SK-N-SH treated with all-trans-retinoic acid at 6 μM for 48 hours (cell line): ENCODE data around the gene ECE1.
A peak's percentile ranks its signal among the peaks of the same experiment; 100 is the strongest.

Experiments
- ATAC-seq: fragments of 200-7000 bp; cut with Tn5 transposase; 3 replicates; pipeline ENCODE4 v1.9.1; 2020; ENCODE audit warnings: mild to moderate bottlenecking, moderate library complexity
- BACH2 ChIP-seq: fragments of 250-450 bp; sonication (Bioruptor Pico); IDR thresholded peaks from 2 replicates; pipeline ENCODE4 v1.9.0; 2021; ENCODE audit warnings: mild to moderate bottlenecking, borderline replicate concordance
- CSDC2 ChIP-seq: fragments of 250-450 bp; sonication (Bioruptor Pico); IDR thresholded peaks from 2 replicates; pipeline ENCODE4 v1.5.0; 2020; ENCODE audit warnings: mild to moderate bottlenecking, moderate library complexity
- ESRRG ChIP-seq: fragments of 250-450 bp; sonication (Bioruptor Pico); IDR thresholded peaks from 2 replicates; pipeline ENCODE4 v1.6.1; 2021; ENCODE audit warnings: mild to moderate bottlenecking
- GLIS3 ChIP-seq: fragments of 250-450 bp; sonication (Bioruptor Pico); IDR thresholded peaks from 2 replicates; pipeline ENCODE4 v1.5.0; 2020; ENCODE audit warnings: mild to moderate bottlenecking, moderate library complexity
- ISL1 ChIP-seq: fragments of 250-450 bp; sonication (Bioruptor Pico); IDR thresholded peaks from 2 replicates; pipeline ENCODE4 v2.1.2; 2022; ENCODE audit warnings: mild to moderate bottlenecking, moderate library complexity
- OSR1 ChIP-seq: fragments of 250-450 bp; sonication (Bioruptor Pico); IDR thresholded peaks from 2 replicates; pipeline ENCODE4 v1.8.0; 2022; ENCODE audit warnings: moderate library complexity, mild to moderate bottlenecking, inconsistent platforms
- POU6F1 ChIP-seq: fragments of 250-450 bp; sonication (Bioruptor Pico); IDR thresholded peaks from 2 replicates; pipeline ENCODE4 v1.8.0; 2021; ENCODE audit warnings: low read depth, mild to moderate bottlenecking, moderate library complexity, borderline replicate concordance
- PPARA ChIP-seq: fragments of 250-450 bp; sonication (Bioruptor Pico); IDR thresholded peaks from 2 replicates; pipeline ENCODE4 v1.5.0; 2020; ENCODE audit warnings: mild to moderate bottlenecking, borderline replicate concordance
- SNAI2 ChIP-seq: fragments of 250-450 bp; sonication (Bioruptor Pico); IDR thresholded peaks from 2 replicates; pipeline ENCODE4 v1.5.0; 2020; ENCODE audit warnings: mild to moderate bottlenecking, moderate library complexity
- TCF4 ChIP-seq: fragments of 250-450 bp; sonication (Bioruptor Pico); IDR thresholded peaks from 2 replicates; pipeline ENCODE4 v1.8.0; 2021; ENCODE audit warnings: mild to moderate bottlenecking, moderate library complexity, borderline replicate concordance
- TOX ChIP-seq: fragments of 250-450 bp; sonication (Bioruptor Pico); IDR thresholded peaks from 2 replicates; pipeline ENCODE4 v1.8.0; 2021; ENCODE audit warnings: mild to moderate bottlenecking, moderate library complexity, borderline replicate concordance
- TSHZ2 ChIP-seq: fragments of 250-450 bp; sonication (Bioruptor Pico); IDR thresholded peaks from 2 replicates; pipeline ENCODE4 v1.5.0; 2020; ENCODE audit warnings: mild to moderate bottlenecking, moderate library complexity
- ZC3H10 ChIP-seq: fragments of 250-450 bp; sonication (Bioruptor Pico); IDR thresholded peaks from 2 replicates; pipeline ENCODE4 v1.5.1; 2021; ENCODE audit warnings: mild to moderate bottlenecking, moderate library complexity
- ZFP3 ChIP-seq: fragments of 250-450 bp; sonication (Bioruptor Pico); IDR thresholded peaks from 2 replicates; pipeline ENCODE4 v1.5.0; 2020; ENCODE audit warnings: mild to moderate bottlenecking, moderate library complexity
- ZFP30 ChIP-seq: fragments of 450-650 bp; formaldehyde crosslinking; IDR thresholded peaks from 2 replicates; pipeline ENCODE4 v1.5.0; 2022; ENCODE audit warnings: mild to moderate bottlenecking, moderate library complexity
- ZNF565 ChIP-seq: fragments of 450-650 bp; formaldehyde crosslinking; conservative IDR thresholded peaks from 2 replicates; pipeline ENCODE4 v1.5.0; 2020; ENCODE audit warnings: low read depth, mild to moderate bottlenecking, moderate library complexity
- ZNF70 ChIP-seq: fragments of 450-650 bp; formaldehyde crosslinking; IDR thresholded peaks from 2 replicates; pipeline ENCODE4 v1.5.0; 2020; ENCODE audit warnings: mild to moderate bottlenecking, moderate library complexity
- ZNF8 ChIP-seq: fragments of 450-650 bp; formaldehyde crosslinking; IDR thresholded peaks from 2 replicates; pipeline ENCODE4 v1.5.0; 2020; ENCODE audit warnings: mild to moderate bottlenecking, moderate library complexity
- TF ChIP-seq, protein P1 (sequence below): fragments of 250-450 bp; sonication (Bioruptor Pico); IDR thresholded peaks from 2 replicates; pipeline ENCODE4 v1.5.1; 2021; ENCODE audit warnings: mild to moderate bottlenecking, moderate library complexity
- TF ChIP-seq, protein P2 (sequence below): fragments of 250-450 bp; sonication (Bioruptor Pico); IDR thresholded peaks from 2 replicates; pipeline ENCODE4 v1.5.1; 2020; ENCODE audit warnings: low read depth, mild to moderate bottlenecking, moderate library complexity

The ECE1 gene

DNA sequence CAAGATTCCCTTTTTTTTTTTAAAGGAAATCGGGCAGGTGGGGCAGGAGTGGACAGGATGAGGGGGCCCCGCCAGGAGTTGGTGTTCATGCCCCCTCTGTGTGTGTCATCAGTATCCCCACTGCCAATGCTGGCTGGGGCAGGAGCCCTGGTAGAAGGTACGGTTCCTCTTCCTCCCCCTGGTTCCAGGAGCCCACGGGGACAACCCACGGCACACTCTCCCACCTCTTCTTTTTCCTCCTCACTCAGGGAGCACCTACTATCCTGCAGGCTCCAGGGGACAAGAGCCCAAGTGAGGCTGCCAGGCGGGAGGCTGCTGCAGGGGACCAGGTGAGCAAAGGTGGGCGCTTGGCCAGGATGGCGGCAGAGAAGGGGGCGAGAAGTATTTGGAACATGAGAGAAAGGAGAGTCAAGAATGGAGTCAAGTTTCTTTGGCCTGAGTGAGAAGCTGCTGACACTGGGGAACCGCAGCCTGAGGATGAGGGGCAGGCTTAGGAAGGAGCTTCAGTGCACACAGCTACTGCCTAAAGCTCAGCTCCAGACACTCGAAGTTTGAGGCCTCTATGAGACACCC, 26.5 kb downstream of the ECE1 start:
- TF ChIP-seq ZFP3 (CRISPR knock-in tag) (no peak), SNAI2 (no peak), ISL1 (CRISPR knock-in tag) (no peak), BACH2 (CRISPR knock-in tag) (no peak), ZNF565 (no peak), PPARA (CRISPR knock-in tag) (no peak)
- TF ChIP-seq, all 23 proteins: peak for 0

GRCh38 chr1:21263052-21263429, 27.2 kb downstream of the ECE1 start:
- TF ChIP-seq ZFP30 (CRISPR knock-in tag) (no peak), ZC3H10 (CRISPR knock-in tag) (no peak), OSR1 (no peak)
- ATAC-seq = no peak

More for the DNA sequence above, 26.5 kb downstream of the ECE1 start:
- ATAC-seq = no peak

GRCh38 chr1:21262293-21263051, 27.8 kb downstream of the ECE1 start:
- peak; percentile 25; the same call in 1 of the 2 replicates for TF ChIP-seq ZFP3 (CRISPR knock-in tag)
- no peak for TF ChIP-seq ZNF70 (CRISPR knock-in tag)
- ATAC-seq = peak; percentile 65

DNA sequence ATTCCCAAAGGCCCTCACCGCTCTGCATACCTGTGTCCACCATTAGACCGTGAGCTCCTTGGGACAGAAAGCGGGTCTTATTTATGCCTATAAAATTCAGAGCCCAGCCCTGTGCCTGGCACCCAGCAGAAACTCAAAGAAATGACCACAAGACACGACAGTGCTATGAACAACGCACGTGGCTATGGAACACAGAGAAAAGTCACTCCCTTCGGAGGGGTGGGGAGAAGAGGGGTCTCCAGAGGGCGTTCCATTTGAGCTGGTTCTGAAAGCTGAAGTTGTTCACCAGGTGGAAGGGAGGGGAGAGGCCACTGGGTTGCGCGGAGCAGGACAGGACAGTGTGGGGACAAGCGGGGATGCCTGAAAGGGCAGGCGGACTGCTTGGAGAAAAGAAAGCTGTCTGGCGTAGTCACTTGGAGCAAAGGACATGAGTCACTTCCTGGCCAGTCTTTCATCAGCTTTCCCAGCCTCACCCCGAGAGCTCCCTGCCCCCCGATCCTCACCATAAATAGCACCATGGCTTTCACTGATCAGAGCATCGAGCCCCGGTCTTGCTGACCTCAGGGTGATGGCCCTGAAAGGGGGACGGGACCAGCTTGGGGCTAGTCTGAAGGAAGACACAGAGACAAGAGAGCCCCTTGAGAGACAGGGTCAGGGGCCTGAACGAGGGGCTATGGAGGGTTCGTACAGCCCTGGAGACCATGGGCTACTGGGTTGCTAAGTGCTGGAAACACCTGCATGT, 28.5 kb downstream of the ECE1 start:
- no peak for TF ChIP-seq TSHZ2
- TF ChIP-seq CSDC2 (CRISPR knock-in tag) = no peak
- no peak for TF ChIP-seq ZNF8 (CRISPR knock-in tag)
- TF ChIP-seq TCF4 (CRISPR knock-in tag) = no peak
- TF ChIP-seq POU6F1 = no peak
- TF ChIP-seq, protein P1, sequence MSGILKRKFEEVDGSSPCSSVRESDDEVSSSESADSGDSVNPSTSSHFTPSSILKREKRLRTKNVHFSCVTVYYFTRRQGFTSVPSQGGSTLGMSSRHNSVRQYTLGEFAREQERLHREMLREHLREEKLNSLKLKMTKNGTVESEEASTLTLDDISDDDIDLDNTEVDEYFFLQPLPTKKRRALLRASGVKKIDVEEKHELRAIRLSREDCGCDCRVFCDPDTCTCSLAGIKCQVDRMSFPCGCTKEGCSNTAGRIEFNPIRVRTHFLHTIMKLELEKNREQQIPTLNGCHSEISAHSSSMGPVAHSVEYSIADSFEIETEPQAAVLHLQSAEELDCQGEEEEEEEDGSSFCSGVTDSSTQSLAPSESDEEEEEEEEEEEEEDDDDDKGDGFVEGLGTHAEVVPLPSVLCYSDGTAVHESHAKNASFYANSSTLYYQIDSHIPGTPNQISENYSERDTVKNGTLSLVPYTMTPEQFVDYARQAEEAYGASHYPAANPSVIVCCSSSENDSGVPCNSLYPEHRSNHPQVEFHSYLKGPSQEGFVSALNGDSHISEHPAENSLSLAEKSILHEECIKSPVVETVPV (CRISPR knock-in tag) = no peak
- TF ChIP-seq ZNF565 = no peak
- TF ChIP-seq, protein P2, sequence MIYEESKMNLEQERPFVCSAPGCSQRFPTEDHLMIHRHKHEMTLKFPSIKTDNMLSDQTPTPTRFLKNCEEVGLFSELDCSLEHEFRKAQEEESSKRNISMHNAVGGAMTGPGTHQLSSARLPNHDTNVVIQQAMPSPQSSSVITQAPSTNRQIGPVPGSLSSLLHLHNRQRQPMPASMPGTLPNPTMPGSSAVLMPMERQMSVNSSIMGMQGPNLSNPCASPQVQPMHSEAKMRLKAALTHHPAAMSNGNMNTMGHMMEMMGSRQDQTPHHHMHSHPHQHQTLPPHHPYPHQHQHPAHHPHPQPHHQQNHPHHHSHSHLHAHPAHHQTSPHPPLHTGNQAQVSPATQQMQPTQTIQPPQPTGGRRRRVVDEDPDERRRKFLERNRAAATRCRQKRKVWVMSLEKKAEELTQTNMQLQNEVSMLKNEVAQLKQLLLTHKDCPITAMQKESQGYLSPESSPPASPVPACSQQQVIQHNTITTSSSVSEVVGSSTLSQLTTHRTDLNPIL (CRISPR knock-in tag) = no peak
- no peak for TF ChIP-seq OSR1
- no peak for TF ChIP-seq ZNF70 (CRISPR knock-in tag)
- TF ChIP-seq, all 23 proteins: peak for 0

DNA sequence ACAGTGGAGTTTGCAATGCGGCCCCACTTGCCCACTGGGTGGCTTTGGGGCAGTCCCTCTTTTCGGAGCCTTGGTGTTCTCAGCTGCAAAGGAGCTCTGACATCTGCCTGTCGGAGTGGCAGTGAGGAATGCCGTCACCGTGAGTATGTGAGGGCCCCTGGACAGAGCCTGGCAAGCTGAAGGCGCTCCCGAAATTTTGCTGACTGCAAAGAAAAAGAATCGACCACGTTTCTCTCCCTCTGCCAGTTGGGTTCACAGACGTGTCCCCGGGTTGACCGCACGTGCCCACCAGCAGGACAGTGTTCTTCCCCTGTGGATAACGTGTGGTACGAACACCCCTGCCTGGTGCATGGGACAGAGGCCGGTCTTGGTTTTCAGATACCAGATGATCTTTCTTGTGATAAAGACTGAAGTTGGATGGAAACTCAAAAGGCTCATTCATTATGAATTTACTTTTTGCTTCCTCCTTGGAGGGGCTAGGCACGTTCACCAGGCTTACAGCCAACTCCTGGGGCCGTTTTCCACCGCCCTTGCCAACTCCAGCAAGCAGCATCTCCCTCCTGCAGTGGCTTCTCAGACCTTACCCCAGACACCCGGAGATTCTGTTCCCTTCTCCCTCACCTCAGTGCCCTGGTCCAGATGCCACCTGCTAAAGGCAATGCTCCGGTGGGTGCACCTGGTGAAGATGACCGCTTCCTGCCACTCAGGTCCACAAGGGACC, 29.7 kb downstream of the ECE1 start:
- TF ChIP-seq OSR1 (no peak), TOX (CRISPR knock-in tag) (no peak), ZC3H10 (CRISPR knock-in tag) (no peak), BACH2 (CRISPR knock-in tag) (no peak), GLIS3 (CRISPR knock-in tag) (no peak), CSDC2 (CRISPR knock-in tag) (no peak), TCF4 (CRISPR knock-in tag) (no peak), ZNF8 (CRISPR knock-in tag) (no peak), ESRRG (no peak), ZFP30 (CRISPR knock-in tag) (no peak), ISL1 (CRISPR knock-in tag) (no peak), SNAI2 (no peak), POU6F1 (no peak)
- TF ChIP-seq, protein P1 (CRISPR knock-in tag) = no peak
- TF ChIP-seq, all 23 proteins: peak for 0
- ATAC-seq = no peak

More for the DNA sequence above, 28.5 kb downstream of the ECE1 start:
- ATAC-seq = peak; percentile 83
